ENCODE results near the gene ADORA1.

Gene ADORA1

GRCh38 chr1:203211812-203212211, 84.3 kb downstream of the ADORA1 start:
- no peak for DNase-seq (ENCODE audit: low read depth in 2 of 2)

- DNase-seq (ENCODE audit: low read depth in 2 of 2): no peak
Measured at GRCh38 chr1:203213126-203213525, 85.6 kb downstream of the ADORA1 start.

- no peak for DNase-seq (ENCODE audit: low read depth in 2 of 2)
Measured at GRCh38 chr1:203214871-203215270, 87.3 kb downstream of the ADORA1 start.

GRCh38 chr1:203215573-203215972, 88.0 kb downstream of the ADORA1 start:
- no peak for DNase-seq (ENCODE audit: low read depth in 2 of 2)

- DNase-seq (ENCODE audit: low read depth in 2 of 2): peak; percentile 30 to 52
Measured at GRCh38 chr1:203216274-203217138, 89.0 kb downstream of the ADORA1 start.

All from activated CD4-positive, alpha-beta T cell treated with anti-CD3 and anti-CD28 coated beads for 24 hours (primary cell).